ENCODE measurements around the gene ELK4.

ELK4 gene

DNA sequence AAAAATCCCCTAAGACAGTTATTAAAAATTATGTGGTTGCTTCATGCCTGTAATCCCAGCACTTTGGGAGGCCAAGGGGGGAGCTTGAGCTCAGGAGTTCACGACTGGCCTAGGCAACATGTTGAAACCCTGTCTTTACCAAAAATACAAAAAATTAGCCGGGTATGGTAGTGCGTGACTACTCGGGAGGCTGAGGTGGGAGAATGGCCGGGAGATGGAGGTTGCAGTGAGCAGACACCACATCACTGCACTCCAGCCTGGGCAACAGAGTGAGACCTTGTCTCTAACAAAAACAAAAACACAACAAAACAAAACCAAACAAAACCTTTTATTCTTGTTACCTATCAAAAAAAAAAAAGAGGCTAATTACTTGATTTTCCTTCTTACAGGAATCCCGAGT lies 2.1 kb downstream of the ELK4 start:
- H3K4me3 ChIP-seq (ENCODE audit: low read depth, low read length) = peak overlapping the region; percentile 86
- no peak for TF ChIP-seq CTCF (IDR thresholded peaks at IDR 0.05; ENCODE audit: borderline replicate concordance, insufficient read depth, low read depth, low read length)

- TF ChIP-seq CTCF (IDR thresholded peaks at IDR 0.05; ENCODE audit: borderline replicate concordance, insufficient read depth, low read depth, low read length) = no peak
- H3K4me3 ChIP-seq (ENCODE audit: low read depth, low read length) = no peak overlapping the region
Measured at GRCh38 chr1:205627956-205628355, 3.9 kb downstream of the ELK4 start.

DNA sequence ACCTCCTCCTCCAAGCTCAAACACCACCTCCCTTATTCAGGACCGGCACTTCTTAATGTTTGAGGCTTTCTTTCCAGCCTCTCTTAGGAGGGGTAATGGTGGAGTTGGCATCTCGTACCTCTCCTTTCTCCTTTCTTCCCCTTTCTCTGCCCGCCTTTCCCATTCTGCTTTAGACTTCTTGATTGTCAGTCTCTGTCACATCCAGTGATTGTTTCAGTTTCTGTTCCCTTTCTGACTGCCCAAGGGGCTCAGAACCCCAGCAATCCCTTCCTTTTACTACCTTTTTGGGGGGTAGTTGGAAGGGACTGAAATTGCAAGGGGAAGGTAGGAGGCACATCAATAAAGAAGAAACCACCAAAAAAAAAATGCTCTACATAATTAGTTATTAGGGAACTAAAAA lies 5.6 kb downstream of the ELK4 start:
- H3K4me3 ChIP-seq (ENCODE audit: low read depth, low read length) = no peak overlapping the region
- no peak for TF ChIP-seq CTCF (IDR thresholded peaks at IDR 0.05; ENCODE audit: borderline replicate concordance, insufficient read depth, low read depth, low read length)

- no peak overlapping the region for H3K4me3 ChIP-seq (ENCODE audit: low read depth, low read length)
- no peak for TF ChIP-seq CTCF (IDR thresholded peaks at IDR 0.05; ENCODE audit: borderline replicate concordance, insufficient read depth, low read depth, low read length)
Measured at GRCh38 chr1:205623646-205624045, 8.2 kb downstream of the ELK4 start.

GRCh38 chr1:205620269-205620668 lies 11.5 kb downstream of the ELK4 start:
- no peak overlapping the region for H3K4me3 ChIP-seq (ENCODE audit: low read depth, low read length)
- TF ChIP-seq CTCF (IDR thresholded peaks at IDR 0.05; ENCODE audit: borderline replicate concordance, insufficient read depth, low read depth, low read length) = no peak

DNA sequence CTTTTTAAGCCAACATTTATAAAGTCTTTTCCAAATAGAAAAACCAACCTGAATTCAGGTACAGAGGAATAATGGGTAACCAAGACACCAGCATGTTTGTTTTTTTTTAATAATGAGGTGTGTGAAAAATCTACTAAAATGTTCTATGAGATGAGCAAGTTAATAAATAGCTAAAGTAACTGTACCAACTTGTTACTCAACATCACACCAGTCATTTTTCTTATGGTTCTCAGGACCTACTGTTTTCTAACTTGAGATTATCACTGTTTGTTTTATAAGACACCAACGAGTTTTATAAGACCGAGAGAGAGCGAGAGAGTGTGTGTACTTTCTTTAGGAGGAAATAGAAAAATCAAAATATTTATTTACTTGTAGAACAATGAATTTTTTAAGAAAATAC lies 12.4 kb downstream of the ELK4 start:
- TF ChIP-seq CTCF (IDR thresholded peaks at IDR 0.05; ENCODE audit: borderline replicate concordance, insufficient read depth, low read depth, low read length) = no peak
- H3K4me3 ChIP-seq (ENCODE audit: low read depth, low read length) = no peak overlapping the region

DNA sequence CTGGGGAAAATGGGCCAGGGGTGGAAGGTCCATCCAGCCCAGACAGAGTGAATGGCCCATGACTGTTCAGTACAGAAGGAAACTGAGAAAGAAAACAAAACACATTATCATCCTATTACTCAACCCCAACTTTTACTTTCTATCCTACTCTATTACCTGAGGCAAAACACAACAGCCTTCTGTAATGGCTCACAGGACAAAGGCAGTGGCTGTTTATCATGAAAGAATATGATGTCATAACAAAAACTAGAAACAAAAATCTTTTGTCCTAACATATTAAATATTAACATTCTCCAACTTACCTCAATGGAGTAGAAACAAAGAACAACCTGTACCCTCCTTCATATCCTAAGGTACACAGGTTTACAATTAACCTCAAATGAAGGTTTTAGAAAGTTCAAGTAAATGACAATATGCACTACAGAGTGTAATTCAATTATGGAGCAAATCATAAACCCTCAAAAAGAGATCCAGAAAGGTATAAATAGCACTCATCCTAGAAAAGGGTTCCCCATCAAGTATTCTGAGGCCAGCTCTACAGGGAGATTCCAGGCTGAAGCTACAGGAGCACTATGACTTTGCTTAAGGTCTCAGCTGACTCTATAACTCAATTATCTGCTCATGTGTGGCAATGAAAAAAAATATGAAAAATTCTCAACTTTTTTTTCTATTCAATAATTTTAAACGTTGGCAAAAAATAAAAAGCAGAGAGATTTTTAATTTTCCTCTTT lies 15.1 kb downstream of the ELK4 start:
- no peak overlapping the region for H3K4me3 ChIP-seq (ENCODE audit: low read depth, low read length)
- no peak for TF ChIP-seq CTCF (IDR thresholded peaks at IDR 0.05; ENCODE audit: borderline replicate concordance, insufficient read depth, low read depth, low read length)

All from GM12875 (cell line).